ENCODE measurements around the gene CNTNAP5.

CNTNAP5 gene

GRCh38 chr2:124153713-124154112 lies 128.6 kb downstream of the CNTNAP5 start:
- no peak for DNase-seq (ENCODE audit: low read depth in 2 of 2)

- DNase-seq (ENCODE audit: low read depth in 2 of 2), result no peak
Measured at GRCh38 chr2:124159166-124159565, 134.1 kb downstream of the CNTNAP5 start.

DNA sequence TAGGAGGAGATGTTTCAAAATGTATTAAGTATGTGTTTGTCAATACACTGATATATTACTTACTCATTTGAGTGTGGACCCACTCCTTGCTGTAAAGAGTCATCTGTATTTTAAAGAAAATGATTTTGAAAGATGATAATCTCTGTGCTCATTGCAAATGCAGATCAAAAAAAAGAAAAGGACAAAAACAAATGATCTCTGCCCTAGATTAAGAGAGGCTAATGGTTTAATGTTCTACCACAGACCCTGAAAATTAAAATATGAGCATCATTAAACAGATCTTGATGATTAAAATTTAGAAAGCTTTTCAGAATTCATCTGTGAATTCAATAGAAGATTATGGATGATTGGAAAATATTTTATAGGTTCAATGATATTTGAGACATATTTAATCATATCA lies 136.5 kb downstream of the CNTNAP5 start:
- no peak for DNase-seq (ENCODE audit: low read depth in 2 of 2)

DNA sequence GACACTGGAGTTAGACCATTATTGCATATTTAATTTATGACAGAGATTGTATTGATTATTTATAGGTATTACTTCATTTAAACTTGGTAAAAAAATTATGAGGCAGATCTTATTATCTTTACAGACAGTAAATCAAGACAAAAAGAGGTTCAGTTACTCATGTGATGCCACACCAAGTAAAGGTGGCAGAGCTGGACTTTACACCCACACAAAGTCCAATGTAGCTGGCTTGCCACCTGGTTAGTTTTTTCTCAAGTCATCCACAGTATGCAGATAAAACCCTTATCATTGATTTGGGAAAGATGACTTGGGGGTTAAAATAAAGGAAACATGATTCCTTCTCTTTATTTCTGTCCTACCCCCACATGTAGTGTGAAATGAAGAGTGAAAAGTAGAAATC lies 137.2 kb downstream of the CNTNAP5 start:
- no peak for DNase-seq (ENCODE audit: low read depth in 2 of 2)

- DNase-seq (ENCODE audit: low read depth in 2 of 2), result no peak
Measured at GRCh38 chr2:124163840-124164239, 138.8 kb downstream of the CNTNAP5 start.

- no peak for DNase-seq (ENCODE audit: low read depth in 2 of 2)
Measured at GRCh38 chr2:124165698-124166097, 140.6 kb downstream of the CNTNAP5 start.

DNA sequence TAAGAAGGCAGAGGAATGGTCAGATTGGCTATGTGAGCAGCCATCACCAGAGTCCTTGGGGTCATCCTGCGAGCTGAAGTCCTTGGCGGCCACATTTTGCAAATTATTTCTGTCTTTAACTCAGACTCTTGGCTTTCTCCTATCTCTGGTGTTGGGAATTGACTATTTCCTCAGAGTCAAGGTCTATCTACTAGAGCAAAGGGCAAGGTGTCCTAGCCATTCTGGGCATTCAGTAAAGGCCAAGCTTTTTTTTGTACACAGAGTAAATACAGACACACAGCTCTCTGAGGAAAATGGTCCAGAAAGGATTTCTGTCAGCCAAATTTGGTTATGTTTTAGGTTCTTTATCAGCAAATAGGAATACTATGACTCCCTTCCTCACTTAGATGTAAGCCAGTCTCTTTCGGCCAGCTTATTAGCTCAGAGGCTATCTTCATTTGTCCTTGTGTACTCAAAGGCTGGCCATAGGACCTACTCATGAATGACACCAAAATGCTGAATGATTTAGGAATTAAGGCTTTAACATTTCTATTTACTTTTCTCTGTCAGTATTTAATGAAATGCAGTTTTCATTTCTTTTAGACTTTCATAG lies 146.5 kb downstream of the CNTNAP5 start:
- no peak for DNase-seq (ENCODE audit: low read depth in 2 of 2)

- no peak for DNase-seq (ENCODE audit: low read depth in 2 of 2)
Measured at GRCh38 chr2:124178719-124179118, 153.6 kb downstream of the CNTNAP5 start.

GRCh38 chr2:124180635-124181034 lies 155.5 kb downstream of the CNTNAP5 start:
- DNase-seq (ENCODE audit: low read depth in 2 of 2), result no peak

DNA sequence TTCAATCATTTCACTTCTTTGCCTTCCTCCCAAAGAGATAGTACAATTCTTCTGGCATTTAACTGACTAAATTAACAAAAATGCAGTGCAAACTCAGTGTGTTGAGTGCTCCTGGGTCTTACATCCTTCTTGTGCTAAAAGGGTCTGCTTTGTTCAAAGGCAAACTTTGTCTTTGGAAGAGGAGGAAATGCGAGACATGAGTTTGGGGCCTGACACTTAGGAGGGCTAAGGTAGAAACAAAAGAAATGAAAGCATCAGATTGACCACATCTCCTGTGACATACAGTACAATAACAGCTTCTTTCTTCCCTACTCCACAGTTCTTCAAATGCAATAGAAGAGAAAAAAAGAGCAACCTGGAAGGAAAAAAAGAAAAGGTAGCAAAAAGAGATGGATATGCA lies 161.7 kb downstream of the CNTNAP5 start:
- no peak for DNase-seq (ENCODE audit: low read depth in 2 of 2)

- no peak for DNase-seq (ENCODE audit: low read depth in 2 of 2)
Measured at GRCh38 chr2:124187948-124188347, 162.9 kb downstream of the CNTNAP5 start.

DNA sequence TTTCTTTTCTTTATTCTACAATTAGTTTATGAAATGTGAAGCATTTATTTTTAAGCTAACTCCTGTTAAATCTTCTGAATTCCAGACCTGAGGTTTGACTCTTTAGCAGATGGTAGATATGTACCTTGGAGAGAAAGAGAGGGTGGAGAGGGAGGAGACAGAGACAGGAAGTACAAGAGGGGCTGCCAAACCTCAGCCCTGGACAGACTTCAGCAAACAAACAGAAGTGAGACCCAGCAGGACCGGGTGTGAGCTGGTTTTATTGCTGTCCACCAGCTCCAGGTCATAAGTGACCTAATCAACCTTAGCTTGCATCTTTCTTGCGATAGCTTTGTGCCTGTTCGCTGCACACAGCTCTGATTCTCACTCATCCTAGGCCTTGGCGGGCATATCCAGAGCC lies 168.6 kb downstream of the CNTNAP5 start:
- no peak for DNase-seq (ENCODE audit: low read depth in 2 of 2)

GRCh38 chr2:124201713-124202112 lies 176.6 kb downstream of the CNTNAP5 start:
- no peak for DNase-seq (ENCODE audit: low read depth in 2 of 2)

- no peak for DNase-seq (ENCODE audit: low read depth in 2 of 2)
Measured at GRCh38 chr2:124209441-124209840, 184.4 kb downstream of the CNTNAP5 start.

- DNase-seq (ENCODE audit: low read depth in 2 of 2), result no peak
Measured at GRCh38 chr2:124211461-124211860, 186.4 kb downstream of the CNTNAP5 start.

DNA sequence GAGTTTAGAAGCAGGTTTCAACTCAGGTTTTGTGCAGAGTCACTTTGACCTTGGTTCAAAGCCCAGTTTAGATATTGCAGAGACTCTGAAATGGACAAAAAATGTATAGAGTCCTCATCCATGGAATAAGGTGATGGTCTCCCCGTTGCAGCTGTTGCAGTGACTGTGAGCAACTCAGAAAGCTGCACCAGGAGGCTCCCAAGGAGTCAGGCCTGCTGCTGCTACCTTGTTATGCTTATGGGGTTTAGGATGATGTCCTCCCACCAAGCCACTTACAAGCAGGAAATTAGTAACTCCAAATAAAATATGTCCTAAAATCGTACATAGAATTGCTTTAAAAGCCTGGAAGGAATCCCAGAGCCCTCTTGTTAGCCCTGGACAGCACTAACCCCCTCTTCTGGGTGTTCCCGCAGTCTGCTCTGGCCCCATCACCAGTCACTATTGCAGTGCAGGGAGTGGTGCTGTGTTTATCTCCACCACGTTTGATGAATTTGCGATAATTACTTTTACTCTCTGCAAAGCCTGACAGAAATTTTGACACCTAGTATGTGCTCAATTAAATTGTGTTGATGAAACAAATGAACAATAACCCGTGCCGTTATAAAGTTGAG lies 189.0 kb downstream of the CNTNAP5 start:
- DNase-seq (ENCODE audit: low read depth in 2 of 2), result no peak

DNA sequence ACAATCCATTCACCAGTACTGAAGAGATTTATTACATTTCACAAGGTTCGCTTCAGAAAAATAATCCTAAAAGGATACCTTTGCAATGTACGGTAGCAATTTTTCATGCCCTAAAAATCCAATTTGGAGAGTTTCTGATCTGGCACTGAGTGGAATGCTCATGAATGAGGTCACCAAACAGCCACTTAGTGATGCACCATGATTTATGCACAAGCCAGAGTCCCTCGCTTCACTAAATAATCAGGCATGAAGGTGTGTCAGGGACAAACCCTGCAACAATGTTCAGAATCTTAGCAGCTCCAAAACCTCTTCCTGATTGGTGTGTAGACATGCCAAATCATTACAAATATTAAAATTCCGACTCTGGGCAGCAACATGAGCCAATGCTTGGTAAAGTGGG lies 221.1 kb downstream of the CNTNAP5 start:
- no peak for DNase-seq (ENCODE audit: low read depth in 2 of 2)

- DNase-seq (ENCODE audit: low read depth in 2 of 2), result no peak
Measured at GRCh38 chr2:124248386-124248785, 223.3 kb downstream of the CNTNAP5 start.

- DNase-seq (ENCODE audit: low read depth in 2 of 2), result no peak
Measured at GRCh38 chr2:124250433-124250832, 225.3 kb downstream of the CNTNAP5 start.

DNA sequence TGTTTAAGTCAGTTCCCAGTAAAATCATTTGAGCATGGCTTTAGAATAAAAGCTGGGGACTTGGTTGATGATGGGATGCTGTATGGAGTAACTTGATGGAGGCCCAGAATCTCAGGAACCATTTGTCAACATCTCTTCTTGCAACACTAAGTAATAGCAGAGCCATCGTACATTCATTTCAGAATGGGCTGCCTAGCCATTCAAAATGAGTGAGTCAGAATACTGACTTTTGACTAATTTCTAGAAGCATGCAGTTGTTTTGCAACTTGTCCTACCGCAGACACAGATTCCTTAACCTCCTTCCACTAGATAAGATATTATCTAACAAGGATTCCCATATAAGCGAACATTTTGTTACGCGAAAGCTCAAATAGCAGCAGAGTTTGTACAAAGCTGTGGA lies 229.5 kb downstream of the CNTNAP5 start:
- DNase-seq (ENCODE audit: low read depth in 2 of 2), result no peak

GRCh38 chr2:124257120-124257519 lies 232.0 kb downstream of the CNTNAP5 start:
- no peak for DNase-seq (ENCODE audit: low read depth in 2 of 2)

GRCh38 chr2:124258140-124258880 lies 233.2 kb downstream of the CNTNAP5 start:
- DNase-seq (ENCODE audit: low read depth in 2 of 2), result no peak

- DNase-seq (ENCODE audit: low read depth in 2 of 2), result no peak
Measured at GRCh38 chr2:124261456-124261855, 236.4 kb downstream of the CNTNAP5 start.
